ENCODE measurements around the gene SEZ6L. TPM values are rescaled to one million over a fixed set of nuclear protein-coding genes. Genes with fewer than 3 reads are reported as not detected.

SEZ6L gene
- polyA plus RNA-seq, 1 donor from 2014 or later: 31.9 TPM

- peaks cover 4% of the 10 kb centered on the region for H3K36me3 ChIP-seq (ENCODE audit: insufficient read depth, low read length)
- H3K4me2 ChIP-seq (ENCODE audit: low read length): no peak overlapping the region
- H3K79me2 ChIP-seq (replicated peaks; ENCODE audit: insufficient read depth, low read length): no peaks in the 10 kb centered on the region
- TF ChIP-seq TAF1 (IDR thresholded peaks at IDR 0.05; ENCODE audit: low read depth): no peak
- no peak for TF ChIP-seq CTCF (IDR thresholded peaks at IDR 0.05; ENCODE audit: poor library complexity, severe bottlenecking)
- TF ChIP-seq POLR2AphosphoS5 (IDR thresholded peaks at IDR 0.05): no peak
- TF ChIP-seq EP300 (conservative IDR thresholded peaks at IDR 0.05; ENCODE audit: poor library complexity, severe bottlenecking): no peak
- no peak for TF ChIP-seq RAD21 (conservative IDR thresholded peaks at IDR 0.05)
- no peaks in the 10 kb centered on the region for H4K20me1 ChIP-seq (ENCODE audit: insufficient read depth)
- no peak overlapping the region for H3K9ac ChIP-seq (ENCODE audit: low read length)
- H3K27ac ChIP-seq (ENCODE audit: low read length): no peak overlapping the region
- H3K9me3 ChIP-seq (ENCODE audit: low read length): no peaks in the 10 kb centered on the region
- no peaks in the 10 kb centered on the region for H3K27me3 ChIP-seq (ENCODE audit: insufficient read depth, low read depth, low read length)
- H2AFZ ChIP-seq (ENCODE audit: low read depth, low read length): no peak overlapping the region
- no peaks in the 10 kb centered on the region for H3F3A ChIP-seq (ENCODE audit: insufficient read depth, low read length, poor library complexity, severe bottlenecking)
- H3K4me3 ChIP-seq (ENCODE audit: low read length): no peak overlapping the region
- H3K9me2 ChIP-seq (ENCODE audit: insufficient read depth, low read length): no peaks in the 10 kb centered on the region
Observed at GRCh38 chr22:26295563-26296126, 126.4 kb downstream of the SEZ6L start.

DNA sequence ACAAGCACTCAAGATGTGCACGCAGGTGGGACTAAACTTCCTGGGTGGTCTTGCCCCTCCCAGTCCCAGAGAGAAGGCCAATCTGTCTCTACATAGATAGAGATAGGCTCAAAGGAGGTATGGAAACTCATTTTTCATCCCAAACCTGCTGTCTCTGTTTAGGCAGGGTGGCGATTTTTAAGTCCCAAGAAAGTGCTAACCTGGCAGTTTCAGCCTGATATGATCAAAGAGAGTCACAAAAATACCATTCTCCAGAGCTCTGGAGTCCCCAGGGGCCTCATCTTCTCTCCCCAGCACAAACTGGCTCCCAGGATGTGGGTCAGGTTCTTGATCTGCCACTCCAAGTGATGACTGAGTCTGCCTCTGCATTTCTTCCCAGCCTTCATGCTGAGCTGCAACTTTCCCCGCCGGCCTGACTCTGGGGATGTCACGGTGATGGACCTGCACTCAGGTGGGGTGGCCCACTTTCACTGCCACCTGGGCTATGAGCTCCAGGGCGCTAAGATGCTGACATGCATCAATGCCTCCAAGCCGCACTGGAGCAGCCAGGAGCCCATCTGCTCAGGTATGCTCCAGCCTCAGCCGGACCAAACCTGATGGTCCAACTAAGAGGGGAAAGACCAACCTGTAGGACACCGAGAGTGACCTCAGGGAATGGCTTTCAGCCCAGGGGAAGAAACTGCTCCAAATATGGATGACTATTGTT is 129.5 kb downstream of the SEZ6L start:
- H2AFZ ChIP-seq (ENCODE audit: low read depth, low read length): no peak overlapping the region
- H3K79me2 ChIP-seq (replicated peaks; ENCODE audit: insufficient read depth, low read length): no peaks in the 10 kb centered on the region
- H3F3A ChIP-seq (ENCODE audit: insufficient read depth, low read length, poor library complexity, severe bottlenecking): no peaks in the 10 kb centered on the region
- H3K9me2 ChIP-seq (ENCODE audit: insufficient read depth, low read length): no peaks in the 10 kb centered on the region
- H3K4me3 ChIP-seq (ENCODE audit: low read length): no peak overlapping the region
- H4K20me1 ChIP-seq (ENCODE audit: insufficient read depth): no peaks in the 10 kb centered on the region
- no peak overlapping the region for H3K9ac ChIP-seq (ENCODE audit: low read length)
- TF ChIP-seq POLR2AphosphoS5 (IDR thresholded peaks at IDR 0.05) (no peak), TAF1 (IDR thresholded peaks at IDR 0.05; ENCODE audit: low read depth) (no peak), SMC3 (conservative IDR thresholded peaks at IDR 0.05; ENCODE audit: poor library complexity) (no peak), EZH2 (IDR thresholded peaks at IDR 0.05; ENCODE audit: borderline replicate concordance, insufficient read depth, low read length, poor library complexity, severe bottlenecking) (no peak), RAD21 (conservative IDR thresholded peaks at IDR 0.05) (no peak), EP300 (conservative IDR thresholded peaks at IDR 0.05; ENCODE audit: poor library complexity, severe bottlenecking) (no peak), CTCF (IDR thresholded peaks at IDR 0.05; ENCODE audit: poor library complexity, severe bottlenecking) (no peak), MXI1 (conservative IDR thresholded peaks at IDR 0.05; ENCODE audit: poor library complexity, severe bottlenecking) (no peak)
- TF ChIP-seq, protein P1, sequence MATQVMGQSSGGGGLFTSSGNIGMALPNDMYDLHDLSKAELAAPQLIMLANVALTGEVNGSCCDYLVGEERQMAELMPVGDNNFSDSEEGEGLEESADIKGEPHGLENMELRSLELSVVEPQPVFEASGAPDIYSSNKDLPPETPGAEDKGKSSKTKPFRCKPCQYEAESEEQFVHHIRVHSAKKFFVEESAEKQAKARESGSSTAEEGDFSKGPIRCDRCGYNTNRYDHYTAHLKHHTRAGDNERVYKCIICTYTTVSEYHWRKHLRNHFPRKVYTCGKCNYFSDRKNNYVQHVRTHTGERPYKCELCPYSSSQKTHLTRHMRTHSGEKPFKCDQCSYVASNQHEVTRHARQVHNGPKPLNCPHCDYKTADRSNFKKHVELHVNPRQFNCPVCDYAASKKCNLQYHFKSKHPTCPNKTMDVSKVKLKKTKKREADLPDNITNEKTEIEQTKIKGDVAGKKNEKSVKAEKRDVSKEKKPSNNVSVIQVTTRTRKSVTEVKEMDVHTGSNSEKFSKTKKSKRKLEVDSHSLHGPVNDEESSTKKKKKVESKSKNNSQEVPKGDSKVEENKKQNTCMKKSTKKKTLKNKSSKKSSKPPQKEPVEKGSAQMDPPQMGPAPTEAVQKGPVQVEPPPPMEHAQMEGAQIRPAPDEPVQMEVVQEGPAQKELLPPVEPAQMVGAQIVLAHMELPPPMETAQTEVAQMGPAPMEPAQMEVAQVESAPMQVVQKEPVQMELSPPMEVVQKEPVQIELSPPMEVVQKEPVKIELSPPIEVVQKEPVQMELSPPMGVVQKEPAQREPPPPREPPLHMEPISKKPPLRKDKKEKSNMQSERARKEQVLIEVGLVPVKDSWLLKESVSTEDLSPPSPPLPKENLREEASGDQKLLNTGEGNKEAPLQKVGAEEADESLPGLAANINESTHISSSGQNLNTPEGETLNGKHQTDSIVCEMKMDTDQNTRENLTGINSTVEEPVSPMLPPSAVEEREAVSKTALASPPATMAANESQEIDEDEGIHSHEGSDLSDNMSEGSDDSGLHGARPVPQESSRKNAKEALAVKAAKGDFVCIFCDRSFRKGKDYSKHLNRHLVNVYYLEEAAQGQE (IDR thresholded peaks at IDR 0.05; ENCODE audit: borderline replicate concordance): no peak
- H3K36me3 ChIP-seq (ENCODE audit: insufficient read depth, low read length): peaks cover under 1% of the 10 kb centered on the region
- no peaks in the 10 kb centered on the region for H3K9me3 ChIP-seq (ENCODE audit: low read length)
- H3K27ac ChIP-seq (ENCODE audit: low read length): no peak overlapping the region
- no peaks in the 10 kb centered on the region for H3K27me3 ChIP-seq (ENCODE audit: insufficient read depth, low read depth, low read length)
- no peak overlapping the region for H3K4me2 ChIP-seq (ENCODE audit: low read length)

Measured in neural cell (in vitro differentiated cells).